CD8-positive, alpha-beta memory T cell (primary cell): ENCODE data around the gene SYNE1. TPM values are rescaled to one million over a fixed set of nuclear protein-coding genes. Genes with fewer than 3 reads are reported as not detected.
"Not testable (repeated sequence)": the region's sequence is repeated elsewhere in the genome, so short reads cannot be mapped to it uniquely, and the experiment has no call there.

Source experiments
- CTCF ChIA-PET: fragments of 350-600 bp; sonication (Branson Sonifier 250); formaldehyde crosslinking; loops from one replicate; lab custom pipeline; 2021; ENCODE audit warnings: antibody characterized with exemption; lab: Charles Lee
- POLR2A ChIA-PET: fragments of 350-600 bp; sonication (Branson Sonifier 250); formaldehyde crosslinking; loops from one replicate; lab custom pipeline; 2021; ENCODE audit warnings: antibody characterized with exemption; lab: Charles Lee
- DNase-seq, 5 donors: peaks; one replicate each; pipeline versions ENCODE4 v3.0.0 to v3.0.0-alpha.2; 2020 to 2022; ENCODE audit warnings: mixed read lengths in 1 of 5
- H3K27ac ChIP-seq: one replicate; pipeline ENCODE4 v1.7.0; 2013; ENCODE audit warnings: low read depth, mild to moderate bottlenecking, low read length, moderate library complexity
- H3K27me3 ChIP-seq: 2 replicates; pipeline ENCODE4 v1.7.0; 2013; ENCODE audit warnings: low read length, mild to moderate bottlenecking; ENCODE audit not compliant: insufficient read depth, poor library complexity, severe bottlenecking
- H3K36me3 ChIP-seq: 2 replicates; pipeline ENCODE4 v1.7.0; 2013; ENCODE audit warnings: mild to moderate bottlenecking, low read length, moderate library complexity; ENCODE audit not compliant: insufficient read depth
- H3K4me1 ChIP-seq: 2 replicates; pipeline ENCODE4 v1.7.0; 2013; ENCODE audit warnings: mild to moderate bottlenecking, low read length, moderate library complexity; ENCODE audit not compliant: insufficient read depth
- H3K4me3 ChIP-seq: 2 replicates; pipeline ENCODE4 v1.7.0; 2013; ENCODE audit warnings: mild to moderate bottlenecking, low read length
- H3K9me3 ChIP-seq: 2 replicates; pipeline ENCODE4 v1.7.0; 2013; ENCODE audit warnings: mild to moderate bottlenecking, low read length
- H3K27ac Mint-ChIP-seq, 8 donors: one replicate each; pipeline ENCODE4 v1.8.0; 2020 to 2021; ENCODE audit warnings: mixed read lengths in 8 of 8, mild to moderate bottlenecking in 6 of 8, inconsistent platforms in 3 of 8, moderate library complexity in 3 of 8
- H3K27me3 Mint-ChIP-seq, 2 donors: one replicate each; pipeline ENCODE4 v1.8.0; 2020 to 2021; ENCODE audit warnings: mixed read lengths in 2 of 2, mild to moderate bottlenecking in 1 of 2, moderate library complexity in 1 of 2
- H3K36me3 Mint-ChIP-seq, 3 donors: one replicate each; pipeline ENCODE4 v1.8.0; 2020 to 2021; ENCODE audit warnings: mixed read lengths in 3 of 3, inconsistent platforms in 1 of 3, mild to moderate bottlenecking in 1 of 3
- H3K4me1 Mint-ChIP-seq, 3 donors: one replicate each; pipeline ENCODE4 v1.8.0; 2020 to 2021; ENCODE audit warnings: mixed read lengths in 3 of 3, inconsistent platforms in 1 of 3, mild to moderate bottlenecking in 1 of 3
- H3K4me3 Mint-ChIP-seq, 7 donors: one replicate each; pipeline ENCODE4 v1.8.0; 2020 to 2021; ENCODE audit warnings: mixed read lengths in 7 of 7, mild to moderate bottlenecking in 6 of 7, moderate library complexity in 4 of 7, inconsistent platforms in 2 of 7
- H3K9me3 Mint-ChIP-seq, 5 donors: one replicate each; pipeline ENCODE4 v1.8.0; 2020 to 2022; ENCODE audit warnings: mixed read lengths in 5 of 5, mild to moderate bottlenecking in 3 of 5, moderate library complexity in 2 of 5, inconsistent platforms in 1 of 5
- polyA plus RNA-seq: library from polyadenylated mRNA; unstranded; fragments of 300-500 nt; fragmentation: Illumina TruSeq; gene quantifications from one replicate; pipeline ENCODE4 v1.2.3, GENCODE V29; 2021
- total RNA-seq, 2 experiments: library from RNA; stranded (reverse); gene quantifications; one replicate each; pipeline ENCODE4 v1.2.3, GENCODE V29; 2021

The SYNE1 gene
- total and polyA plus RNA-seq, 3 experiments from 2014 or later, result 41.0 to 79.0 (median 48.4) TPM

- POLR2A ChIA-PET, result no interaction called here
These were observed 495.1 kb downstream of the SYNE1 start for GRCh38 chr6:152142105-152142504.

GRCh38 chr6:152138344-152138743, 498.8 kb downstream of the SYNE1 start:
- peaks cover 13 to 87% (median 32%) of the 10 kb centered on the region in 3 donors for H3K36me3 Mint-ChIP-seq
- CTCF ChIA-PET, result not testable (repeated sequence)
- peak overlapping the region in 4 of 8 donors; percentile 0 to 77 (median 39) for H3K27ac Mint-ChIP-seq

More at GRCh38 chr6:152142105-152142504, 495.1 kb downstream of the SYNE1 start:
- H3K27me3 ChIP-seq, result no peaks in the 10 kb centered on the region
- no peaks in the 10 kb centered on the region for H3K9me3 ChIP-seq
- H3K27me3 Mint-ChIP-seq, result no peaks in the 10 kb centered on the region
- CTCF ChIA-PET, result no interaction called here
- no peak for DNase-seq
- peaks cover 57% of the 10 kb centered on the region for H3K36me3 ChIP-seq
- no peak overlapping the region for H3K27ac Mint-ChIP-seq
- no peak overlapping the region for H3K4me3 ChIP-seq
- H3K36me3 Mint-ChIP-seq, result peaks cover 12 to 82% (median 22%) of the 10 kb centered on the region in 3 donors
- no peaks in the 10 kb centered on the region for H3K9me3 Mint-ChIP-seq
- peaks cover 0 to 2% (median 0%) of the 10 kb centered on the region in 3 donors for H3K4me1 Mint-ChIP-seq
- H3K4me3 Mint-ChIP-seq, result no peak overlapping the region
- no peak overlapping the region for H3K27ac ChIP-seq
- H3K4me1 ChIP-seq, result no peaks in the 10 kb centered on the region

GRCh38 chr6:152136449-152136825, 500.7 kb downstream of the SYNE1 start:
- no peaks in the 10 kb centered on the region for H3K9me3 ChIP-seq
- H3K27ac ChIP-seq, result no peak overlapping the region
- peaks cover 79% of the 10 kb centered on the region for H3K36me3 ChIP-seq
- Mint-ChIP-seq H3K9me3 (no peaks in the 10 kb centered on the region), H3K27ac (peak overlapping the region in 4 of 8 donors; percentile 19 to 46 (median 36)), H3K4me3 (no peak overlapping the region), H3K36me3 (peaks cover 17 to 94% (median 35%) of the 10 kb centered on the region in 3 donors), H3K4me1 (no peaks in the 10 kb centered on the region), H3K27me3 (no peaks in the 10 kb centered on the region)
- no peaks in the 10 kb centered on the region for H3K4me1 ChIP-seq
- no peaks in the 10 kb centered on the region for H3K27me3 ChIP-seq
- ChIA-PET CTCF (no interaction called here), POLR2A (no interaction called here)
- DNase-seq, result no peak
- no peak overlapping the region for H3K4me3 ChIP-seq

More at GRCh38 chr6:152138344-152138743, 498.8 kb downstream of the SYNE1 start:
- H3K27me3 Mint-ChIP-seq, POLR2A ChIA-PET, H3K27ac ChIP-seq, DNase-seq, H3K4me3 Mint-ChIP-seq, H3K4me1 Mint-ChIP-seq, H3K9me3 ChIP-seq, H3K9me3 Mint-ChIP-seq, H3K4me3 ChIP-seq, H3K27me3 ChIP-seq, H3K4me1 ChIP-seq: not testable (repeated sequence)
- peaks cover 70% of the 10 kb centered on the region for H3K36me3 ChIP-seq

GRCh38 chr6:152135755-152136448, 501.3 kb downstream of the SYNE1 start:
- POLR2A ChIA-PET, result no interaction called here

GRCh38 chr6:152130441-152130840, 506.7 kb downstream of the SYNE1 start:
- peaks cover 64% of the 10 kb centered on the region for H3K36me3 ChIP-seq
- no peak for DNase-seq
- H3K9me3 ChIP-seq, result no peaks in the 10 kb centered on the region
- ChIA-PET POLR2A (no interaction called here), CTCF (no interaction called here)
- Mint-ChIP-seq H3K27ac (peak overlapping the region in 4 of 8 donors; percentile 6 to 86 (median 58)), H3K9me3 (no peaks in the 10 kb centered on the region), H3K4me1 (peaks cover 0 to 4% (median 0%) of the 10 kb centered on the region in 3 donors), H3K27me3 (no peaks in the 10 kb centered on the region), H3K4me3 (no peak overlapping the region), H3K36me3 (peaks cover 15 to 98% (median 37%) of the 10 kb centered on the region in 3 donors)
- H3K27ac ChIP-seq, result no peak overlapping the region
- no peak overlapping the region for H3K4me3 ChIP-seq
- no peaks in the 10 kb centered on the region for H3K27me3 ChIP-seq
- no peaks in the 10 kb centered on the region for H3K4me1 ChIP-seq

More at GRCh38 chr6:152135755-152136448, 501.3 kb downstream of the SYNE1 start:
- no peaks in the 10 kb centered on the region for H3K9me3 ChIP-seq
- CTCF ChIA-PET, result no interaction called here
- no peak for DNase-seq
- H3K4me3 Mint-ChIP-seq, result no peak overlapping the region
- H3K4me1 Mint-ChIP-seq, result no peaks in the 10 kb centered on the region
- no peaks in the 10 kb centered on the region for H3K27me3 Mint-ChIP-seq
- no peak overlapping the region for H3K27ac ChIP-seq
- no peak overlapping the region for H3K4me3 ChIP-seq
- peaks cover 80% of the 10 kb centered on the region for H3K36me3 ChIP-seq
- no peaks in the 10 kb centered on the region for H3K9me3 Mint-ChIP-seq
- H3K27ac Mint-ChIP-seq, result peak overlapping the region in 5 of 8 donors; percentile 12 to 81 (median 24)
- peaks cover 17 to 94% (median 36%) of the 10 kb centered on the region in 3 donors for H3K36me3 Mint-ChIP-seq
- H3K4me1 ChIP-seq, result no peaks in the 10 kb centered on the region
- no peaks in the 10 kb centered on the region for H3K27me3 ChIP-seq

GRCh38 chr6:152129691-152130151, 507.4 kb downstream of the SYNE1 start:
- Histone ChIP-seq H3K27me3 (no peaks in the 10 kb centered on the region), H3K36me3 (peaks cover 62% of the 10 kb centered on the region), H3K4me1 (no peaks in the 10 kb centered on the region), H3K27ac (no peak overlapping the region), H3K4me3 (no peak overlapping the region), H3K9me3 (no peaks in the 10 kb centered on the region)
- no peak for DNase-seq
- H3K4me3 Mint-ChIP-seq, result no peak overlapping the region
- H3K4me1 Mint-ChIP-seq, result peaks cover 0 to 4% (median 0%) of the 10 kb centered on the region in 3 donors
- H3K27ac Mint-ChIP-seq, result peak overlapping the region in 1 of 8 donors; percentile 58
- ChIA-PET POLR2A (no interaction called here), CTCF (no interaction called here)
- no peaks in the 10 kb centered on the region for H3K27me3 Mint-ChIP-seq
- H3K9me3 Mint-ChIP-seq, result no peaks in the 10 kb centered on the region
- peaks cover 15 to 98% (median 33%) of the 10 kb centered on the region in 3 donors for H3K36me3 Mint-ChIP-seq

GRCh38 chr6:152127432-152128165, 509.6 kb downstream of the SYNE1 start:
- H3K4me3 Mint-ChIP-seq, result no peak overlapping the region
- no peaks in the 10 kb centered on the region for H3K9me3 Mint-ChIP-seq
- H3K9me3 ChIP-seq, result no peaks in the 10 kb centered on the region
- H3K4me3 ChIP-seq, result no peak overlapping the region
- DNase-seq, result no peak
- H3K27me3 ChIP-seq, result no peaks in the 10 kb centered on the region
- peaks cover 15 to 99% (median 31%) of the 10 kb centered on the region in 3 donors for H3K36me3 Mint-ChIP-seq
- no peak overlapping the region for H3K27ac ChIP-seq
- H3K4me1 ChIP-seq, result no peaks in the 10 kb centered on the region
- ChIA-PET POLR2A (interaction anchor here (1.1 kb wide), 1 partner anchor 57 kb away, joined by 3 read pairs; no protein-coding TSS in a partner anchor), CTCF (no interaction called here)
- H3K36me3 ChIP-seq, result peaks cover 45% of the 10 kb centered on the region
- H3K4me1 Mint-ChIP-seq, result peaks cover 0 to 4% (median 2%) of the 10 kb centered on the region in 3 donors
- peak overlapping the region in 2 of 8 donors; percentile 43 to 52 for H3K27ac Mint-ChIP-seq
- H3K27me3 Mint-ChIP-seq, result no peaks in the 10 kb centered on the region
